Measurements from ENCODE around the gene UBE2J2.
A peak's percentile ranks its signal among the peaks of the same experiment; 100 is the strongest.

UBE2J2 gene

DNA sequence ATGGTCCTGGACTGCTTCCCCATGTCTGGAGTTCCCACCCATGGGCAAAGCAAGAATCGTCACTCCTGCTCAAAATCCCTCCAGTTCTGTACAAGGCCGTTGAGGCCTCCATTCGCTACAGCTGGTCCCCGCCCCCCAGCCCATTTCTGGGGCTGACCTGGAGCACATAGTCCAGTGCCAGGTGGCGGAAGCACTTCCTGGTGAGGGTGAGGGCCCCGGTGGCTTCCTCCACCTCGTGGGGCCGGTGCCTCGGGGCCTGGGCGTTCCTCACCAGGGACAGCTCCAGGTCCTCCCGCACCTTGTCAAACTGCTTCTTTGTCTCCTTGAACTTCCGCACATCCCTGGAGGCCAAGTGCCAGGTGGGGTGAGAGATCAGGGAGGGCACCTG is 26.7 kb upstream of the UBE2J2 start:
- TF ChIP-seq, protein P1, sequence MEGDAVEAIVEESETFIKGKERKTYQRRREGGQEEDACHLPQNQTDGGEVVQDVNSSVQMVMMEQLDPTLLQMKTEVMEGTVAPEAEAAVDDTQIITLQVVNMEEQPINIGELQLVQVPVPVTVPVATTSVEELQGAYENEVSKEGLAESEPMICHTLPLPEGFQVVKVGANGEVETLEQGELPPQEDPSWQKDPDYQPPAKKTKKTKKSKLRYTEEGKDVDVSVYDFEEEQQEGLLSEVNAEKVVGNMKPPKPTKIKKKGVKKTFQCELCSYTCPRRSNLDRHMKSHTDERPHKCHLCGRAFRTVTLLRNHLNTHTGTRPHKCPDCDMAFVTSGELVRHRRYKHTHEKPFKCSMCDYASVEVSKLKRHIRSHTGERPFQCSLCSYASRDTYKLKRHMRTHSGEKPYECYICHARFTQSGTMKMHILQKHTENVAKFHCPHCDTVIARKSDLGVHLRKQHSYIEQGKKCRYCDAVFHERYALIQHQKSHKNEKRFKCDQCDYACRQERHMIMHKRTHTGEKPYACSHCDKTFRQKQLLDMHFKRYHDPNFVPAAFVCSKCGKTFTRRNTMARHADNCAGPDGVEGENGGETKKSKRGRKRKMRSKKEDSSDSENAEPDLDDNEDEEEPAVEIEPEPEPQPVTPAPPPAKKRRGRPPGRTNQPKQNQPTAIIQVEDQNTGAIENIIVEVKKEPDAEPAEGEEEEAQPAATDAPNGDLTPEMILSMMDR (IDR thresholded peaks at IDR 0.05; ENCODE audit: control insufficient read depth, insufficient read depth, low read depth, low read length, missing control alignments) = no peak
- DNase-seq (ENCODE audit: low read depth) = no peak
- no peak overlapping the region for H3K4me3 ChIP-seq (ENCODE audit: control insufficient read depth, low read depth, low read length)

GRCh38 chr1:1299686-1300351 is 26.2 kb upstream of the UBE2J2 start:
- no peak overlapping the region for H3K4me3 ChIP-seq (ENCODE audit: control insufficient read depth, low read depth, low read length)
- TF ChIP-seq, protein P1 (IDR thresholded peaks at IDR 0.05; ENCODE audit: control insufficient read depth, insufficient read depth, low read depth, low read length, missing control alignments) = peak; percentile 23
- no peak for DNase-seq (ENCODE audit: low read depth)

GRCh38 chr1:1298861-1299685 is 25.4 kb upstream of the UBE2J2 start:
- no peak for DNase-seq (ENCODE audit: low read depth)
- TF ChIP-seq, protein P1 (IDR thresholded peaks at IDR 0.05; ENCODE audit: control insufficient read depth, insufficient read depth, low read depth, low read length, missing control alignments) = no peak
- no peak overlapping the region for H3K4me3 ChIP-seq (ENCODE audit: control insufficient read depth, low read depth, low read length)

DNA sequence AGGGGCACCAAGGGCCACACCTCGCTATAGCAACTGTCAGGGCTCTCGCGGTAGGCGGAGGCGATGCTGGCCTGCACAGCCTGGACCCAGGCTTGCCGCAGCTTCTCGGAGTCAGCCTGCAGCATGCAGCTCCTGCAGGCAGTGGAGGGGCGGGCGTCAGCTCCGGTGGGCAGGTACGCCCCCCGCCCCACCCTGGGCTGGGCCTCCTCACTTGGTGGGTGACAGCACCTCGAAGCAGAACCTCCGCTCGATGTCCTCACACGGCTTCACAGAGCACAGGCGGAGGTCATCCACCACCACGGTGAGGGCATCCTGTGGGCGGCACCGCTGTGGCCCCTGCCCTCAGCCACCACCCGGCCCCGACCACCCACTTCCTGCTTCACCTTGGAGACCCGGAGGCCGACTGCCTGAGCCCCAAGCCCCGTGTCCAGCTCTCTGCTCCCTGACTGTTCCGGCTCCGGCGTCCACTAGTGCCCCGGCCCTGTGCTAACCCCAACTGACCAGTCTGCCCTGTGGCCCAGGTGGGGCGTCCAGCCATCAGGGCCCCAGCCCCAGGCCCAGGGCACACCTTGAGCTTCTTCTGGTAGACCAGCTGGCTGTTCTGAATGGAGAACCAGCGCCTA is 24.3 kb upstream of the UBE2J2 start:
- no peak overlapping the region for H3K4me3 ChIP-seq (ENCODE audit: control insufficient read depth, low read depth, low read length)
- DNase-seq (ENCODE audit: low read depth) = no peak
- TF ChIP-seq, protein P1 (IDR thresholded peaks at IDR 0.05; ENCODE audit: control insufficient read depth, insufficient read depth, low read depth, low read length, missing control alignments) = no peak

- H3K4me3 ChIP-seq (ENCODE audit: control insufficient read depth, low read depth, low read length) = no peak overlapping the region
- no peak for DNase-seq (ENCODE audit: low read depth)
- TF ChIP-seq, protein P1 (IDR thresholded peaks at IDR 0.05; ENCODE audit: control insufficient read depth, insufficient read depth, low read depth, low read length, missing control alignments) = no peak
These were observed 22.7 kb upstream of the UBE2J2 start for GRCh38 chr1:1296070-1297061.
